Erythroblast (primary cell): Measurements from ENCODE around the gene GIPC3.
"Not testable (repeated sequence)": the region's sequence is repeated elsewhere in the genome, so short reads cannot be mapped to it uniquely, and the experiment has no call there.

Experiments used
- DNase-seq, 2 experiments: peaks; one replicate each; lab custom pipeline; 2025; lab: John Stamatoyannopoulos, UW
- GATA1 ChIP-seq: IDR thresholded peaks from 2 replicates; pipeline ENCODE4 v1.6.1; 2011; ENCODE audit warnings: low read depth, mild to moderate bottlenecking, control low read depth, low read length, moderate library complexity
- POLR2A ChIP-seq: IDR thresholded peaks from 2 replicates; pipeline ENCODE4 v1.6.1; 2011; ENCODE audit warnings: mild to moderate bottlenecking, low read length

GIPC3 gene

DNA sequence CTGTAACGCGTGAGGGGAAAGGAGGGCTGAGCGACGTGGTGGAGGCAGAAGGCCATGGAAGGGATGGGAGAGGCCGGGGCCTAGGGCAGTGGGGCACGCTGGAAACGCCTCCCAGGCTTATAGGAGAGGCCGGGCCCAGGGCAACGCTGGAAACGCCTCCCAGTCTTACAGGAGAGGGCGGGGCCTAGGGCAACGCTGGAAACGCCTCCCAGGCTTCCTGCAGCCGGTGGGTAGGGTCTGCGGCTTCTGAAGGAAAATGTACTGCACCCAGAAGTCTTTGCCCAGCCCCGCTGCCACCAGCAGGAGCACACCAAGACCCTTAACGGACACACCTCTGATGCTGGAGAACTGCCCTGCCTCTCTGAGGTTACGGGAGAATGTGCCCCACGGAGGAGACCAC, 32.2 kb downstream of the GIPC3 start:
- DNase-seq: peak in 1 of 2 experiments; percentile 26

DNA sequence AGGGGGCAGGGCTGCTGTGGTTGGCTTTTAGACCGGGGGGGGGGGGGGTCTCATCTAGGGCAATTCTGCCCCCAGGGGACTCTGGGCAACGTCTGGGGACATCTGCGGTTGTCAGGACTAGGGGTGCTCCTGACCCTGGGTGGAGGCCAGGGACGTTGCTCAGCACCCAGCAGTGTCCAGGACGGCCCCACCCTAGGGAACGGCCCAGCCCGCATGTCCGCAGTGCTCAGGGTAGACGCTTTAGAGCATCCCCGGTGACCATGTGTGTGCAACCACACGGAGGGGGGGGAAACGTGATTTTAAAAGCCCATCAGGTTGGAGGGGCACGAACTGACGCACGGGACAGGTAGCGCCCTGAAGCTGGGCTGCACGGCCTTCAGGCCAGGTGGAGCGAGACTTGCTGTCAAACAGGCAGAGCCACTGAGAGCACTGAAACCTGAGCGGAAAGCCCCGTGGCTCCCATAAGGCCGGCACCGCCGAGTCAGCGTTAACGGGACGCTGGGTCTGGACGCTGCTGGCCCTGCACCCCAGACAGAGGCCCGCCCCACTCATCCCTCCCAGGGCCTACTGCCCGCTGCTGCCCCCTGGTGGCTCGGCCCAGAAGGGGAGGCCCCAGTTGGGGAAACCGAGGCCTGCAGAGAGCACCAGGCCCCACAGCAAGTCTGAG, 33.0 kb downstream of the GIPC3 start:
- DNase-seq: peak; percentile 46 to 70
- no peak for TF ChIP-seq GATA1
- no peak for TF ChIP-seq POLR2A

More for the DNA sequence above, 32.2 kb downstream of the GIPC3 start:
- no peak for TF ChIP-seq POLR2A
- TF ChIP-seq GATA1: no peak

DNA sequence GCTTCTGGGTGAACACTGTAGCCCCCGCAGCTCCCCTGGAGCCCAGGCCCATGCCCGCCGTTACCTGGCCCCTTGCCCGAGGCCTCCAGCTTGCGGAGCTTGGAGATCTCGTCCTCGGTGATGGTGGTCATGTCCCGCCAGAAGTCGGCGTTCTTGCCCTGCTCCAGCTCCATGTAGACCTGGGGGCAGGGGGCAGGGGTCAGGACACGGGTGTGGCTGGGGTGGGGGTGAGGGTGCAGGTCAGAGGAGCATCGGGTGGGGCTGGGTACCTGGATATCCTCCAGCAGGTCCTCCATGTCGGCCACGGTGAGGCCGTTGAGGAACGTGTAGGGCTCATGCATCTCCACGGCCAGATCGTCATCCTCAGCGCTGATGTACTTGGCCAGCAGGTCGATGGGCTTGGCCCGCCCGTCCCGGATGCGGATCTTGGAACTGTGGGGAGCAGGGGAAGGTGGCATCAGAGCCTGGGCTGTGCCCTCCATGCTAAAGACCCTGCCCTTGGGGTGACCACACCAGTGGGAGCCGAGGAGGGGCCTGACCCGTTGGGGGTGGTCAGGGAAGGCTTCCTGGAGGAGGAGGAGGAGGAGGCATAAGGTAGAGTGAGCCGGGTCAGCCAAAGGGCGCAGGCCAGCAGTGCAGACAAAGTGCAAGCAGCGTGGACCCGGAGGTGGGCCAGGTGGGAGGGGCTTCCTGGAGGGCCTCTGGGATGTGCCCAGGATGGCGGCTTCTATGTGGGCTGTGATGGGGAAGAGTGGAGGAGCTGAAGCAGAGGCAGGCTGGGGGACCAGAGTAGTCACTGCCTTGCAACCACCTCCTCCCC, 33.7 kb downstream of the GIPC3 start:
- DNase-seq: no peak
- TF ChIP-seq GATA1: no peak
- TF ChIP-seq POLR2A: no peak

DNA sequence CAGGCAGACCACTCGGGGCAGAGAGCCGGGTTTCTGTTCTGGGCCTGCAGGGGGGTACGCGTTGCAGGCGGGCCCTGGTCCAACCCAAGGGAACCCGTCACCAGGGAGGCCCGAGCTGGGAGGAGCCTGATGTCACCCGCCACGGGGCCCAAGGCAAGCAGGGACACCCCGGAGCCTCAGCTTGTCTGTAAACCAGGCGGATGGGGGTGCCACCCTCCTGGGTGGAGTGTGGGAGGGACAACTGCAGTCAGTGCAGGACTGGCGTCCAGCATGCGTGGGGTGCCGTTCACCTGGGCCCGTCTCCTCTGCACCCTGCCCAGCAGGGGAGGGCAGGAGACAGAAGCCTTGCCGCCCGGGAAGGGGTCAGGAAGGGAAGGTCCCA, 34.3 kb downstream of the GIPC3 start:
- no peak for TF ChIP-seq POLR2A
- TF ChIP-seq GATA1: no peak
- DNase-seq: no peak

DNA sequence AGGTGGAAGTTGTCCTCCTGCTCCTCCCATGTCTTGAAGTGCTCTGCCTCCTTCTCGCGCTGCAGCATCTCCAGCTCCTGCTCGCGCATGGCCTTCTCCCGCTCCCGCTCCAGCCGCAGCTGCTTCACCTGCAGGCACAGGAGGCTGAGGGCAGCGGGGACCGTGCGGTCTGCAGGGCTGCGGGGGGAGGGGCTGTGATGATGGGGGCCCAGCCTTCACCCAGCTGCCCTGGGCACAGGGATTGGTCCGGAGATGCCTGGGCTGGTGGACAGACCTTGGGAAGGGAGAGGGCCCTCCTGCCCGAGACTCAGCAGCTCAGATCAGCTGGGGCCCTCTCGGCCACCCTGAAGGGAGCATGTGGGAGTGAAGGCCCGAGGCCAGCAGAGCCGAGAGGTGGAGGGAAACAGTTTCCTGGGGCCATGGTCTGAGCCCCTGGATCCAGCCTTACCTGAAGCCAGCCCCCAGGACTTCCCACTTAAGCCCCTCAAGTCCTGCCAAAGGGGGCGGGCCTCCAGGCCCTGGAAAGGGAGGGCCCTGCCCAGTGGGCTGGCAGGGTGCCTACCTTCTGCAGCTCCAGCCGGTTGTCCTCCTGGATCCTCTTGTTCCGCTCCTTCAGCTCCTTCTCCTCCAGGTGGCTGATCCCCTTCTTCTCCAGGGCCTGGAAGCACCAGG, 35.0 kb downstream of the GIPC3 start:
- DNase-seq: no peak

DNA sequence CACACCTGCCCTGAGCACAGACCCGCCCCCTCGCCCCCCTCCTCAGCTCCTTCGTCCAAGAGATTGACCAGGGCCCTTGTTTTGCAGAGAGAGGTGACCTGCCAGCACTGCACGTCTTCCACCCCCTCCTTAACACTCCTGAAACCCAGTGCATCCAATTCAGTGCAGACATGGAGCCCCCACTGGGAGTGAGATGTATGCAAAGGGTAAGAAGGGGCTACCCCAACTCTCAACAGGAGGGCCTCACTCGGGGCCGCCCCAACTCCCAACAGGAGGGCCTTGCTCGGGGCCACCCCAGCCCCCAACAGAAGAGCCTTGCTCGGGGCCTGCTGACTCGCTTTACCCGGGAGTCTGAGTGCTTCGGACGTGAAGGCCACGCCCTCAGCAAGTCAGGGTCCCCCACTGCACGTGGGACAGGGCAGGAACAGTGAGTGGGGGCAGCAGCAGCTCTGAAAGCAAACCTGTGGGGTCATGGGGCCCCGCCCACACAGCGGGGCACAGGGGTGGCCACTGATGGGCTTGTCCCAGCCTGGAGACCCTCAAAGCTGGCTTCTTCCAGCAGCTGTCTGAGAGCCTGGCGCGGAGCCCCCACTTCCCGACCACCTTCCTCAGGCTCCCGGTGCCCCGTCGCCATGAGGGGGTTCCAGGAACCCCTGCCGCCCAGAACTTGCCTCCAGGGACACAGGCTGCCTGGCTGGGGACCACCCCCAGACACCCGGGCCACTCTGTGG, 35.7 kb downstream of the GIPC3 start:
- TF ChIP-seq POLR2A (no peak), GATA1 (no peak)
- no peak for DNase-seq

More for the DNA sequence above, 35.0 kb downstream of the GIPC3 start:
- TF ChIP-seq GATA1 (no peak), POLR2A (no peak)

DNA sequence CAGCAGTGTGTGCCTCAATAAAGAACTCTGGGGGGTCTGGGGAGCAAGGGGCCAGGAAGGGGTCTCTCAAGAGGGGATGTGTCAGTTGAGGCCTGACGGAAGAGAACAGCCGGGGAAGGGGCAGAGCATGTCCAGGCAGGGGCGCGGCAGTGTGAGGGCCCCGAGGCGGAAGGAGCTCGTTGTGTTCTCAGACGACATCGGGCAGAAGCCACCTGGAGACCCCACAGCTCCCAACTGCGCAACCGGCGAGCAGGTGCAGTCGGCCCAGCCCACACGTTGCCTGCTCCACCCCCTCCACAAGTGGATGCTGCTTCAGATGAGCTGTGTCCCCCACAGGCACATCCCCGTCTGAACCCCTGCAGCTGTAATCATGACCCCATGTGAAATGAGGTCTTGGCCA, 36.4 kb downstream of the GIPC3 start:
- DNase-seq: no peak
- TF ChIP-seq GATA1 (no peak), POLR2A (no peak)

DNA sequence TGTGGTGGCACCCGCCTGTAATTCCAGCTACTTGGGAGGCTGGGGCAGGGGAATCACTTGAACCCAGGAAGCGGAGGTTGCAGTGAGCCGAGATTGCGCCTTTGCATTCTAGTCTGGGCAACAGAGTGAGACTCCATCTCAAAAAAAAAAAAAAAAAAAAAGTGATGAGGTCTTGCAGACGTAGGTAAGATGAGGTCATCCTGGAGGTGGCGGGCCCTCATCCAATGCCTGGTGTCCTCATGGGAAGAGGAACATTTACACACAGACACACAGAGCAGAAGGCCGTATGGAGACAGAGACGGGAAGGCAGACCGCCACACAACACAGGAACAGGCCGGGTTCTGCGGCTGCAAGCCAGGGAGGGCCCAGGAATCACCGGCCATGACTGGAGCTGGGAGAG, 36.9 kb downstream of the GIPC3 start:
- TF ChIP-seq GATA1: no peak
- no peak for TF ChIP-seq POLR2A
- no peak for DNase-seq

DNA sequence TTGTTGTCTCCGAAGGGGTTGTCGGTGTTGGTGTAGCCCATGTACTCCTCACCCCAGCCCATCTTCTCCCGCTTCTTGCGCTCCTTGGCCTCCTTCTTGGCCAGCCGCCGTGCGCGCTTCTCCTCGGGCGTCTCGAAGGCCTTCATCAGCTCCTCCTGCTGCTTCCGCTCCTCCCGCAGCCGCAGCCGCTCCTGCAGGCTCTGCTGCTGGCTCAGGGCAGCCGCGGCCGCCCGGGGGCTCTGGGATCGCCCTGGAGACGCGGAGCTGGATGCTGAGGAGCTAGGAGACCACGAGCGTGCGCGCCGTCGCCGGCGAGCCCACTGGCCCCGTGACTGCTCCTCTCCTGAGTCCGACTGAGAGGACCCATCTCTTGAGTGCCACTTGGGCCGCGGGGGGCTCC, 38.4 kb downstream of the GIPC3 start:
- TF ChIP-seq GATA1 (no peak), POLR2A (no peak)
- no peak for DNase-seq

DNA sequence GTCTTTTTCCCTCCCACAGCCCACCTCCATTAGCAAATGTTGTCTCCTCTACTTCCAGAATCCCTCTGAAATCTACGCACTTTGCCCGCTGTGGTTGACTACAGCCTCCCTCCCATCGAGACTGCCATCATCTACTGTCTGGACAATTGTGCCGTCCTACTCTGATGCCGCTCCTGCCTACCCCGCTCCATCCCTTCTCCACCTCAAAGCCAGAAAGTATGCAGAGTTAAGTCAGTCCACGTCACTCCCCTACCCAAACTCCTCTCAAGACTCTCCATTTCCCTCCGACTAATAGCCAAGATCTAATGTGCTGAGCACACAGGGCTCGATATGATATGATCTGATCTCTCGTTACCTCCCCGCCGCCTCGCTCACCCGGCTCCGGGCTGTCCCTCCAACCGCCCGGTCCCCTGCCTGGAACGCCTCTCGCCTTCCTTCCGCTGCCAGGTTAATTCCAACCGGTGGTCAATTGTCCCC, 40.8 kb downstream of the GIPC3 start:
- TF ChIP-seq GATA1 (no peak), POLR2A (no peak)
- peak; percentile 75 to 77 for DNase-seq

DNA sequence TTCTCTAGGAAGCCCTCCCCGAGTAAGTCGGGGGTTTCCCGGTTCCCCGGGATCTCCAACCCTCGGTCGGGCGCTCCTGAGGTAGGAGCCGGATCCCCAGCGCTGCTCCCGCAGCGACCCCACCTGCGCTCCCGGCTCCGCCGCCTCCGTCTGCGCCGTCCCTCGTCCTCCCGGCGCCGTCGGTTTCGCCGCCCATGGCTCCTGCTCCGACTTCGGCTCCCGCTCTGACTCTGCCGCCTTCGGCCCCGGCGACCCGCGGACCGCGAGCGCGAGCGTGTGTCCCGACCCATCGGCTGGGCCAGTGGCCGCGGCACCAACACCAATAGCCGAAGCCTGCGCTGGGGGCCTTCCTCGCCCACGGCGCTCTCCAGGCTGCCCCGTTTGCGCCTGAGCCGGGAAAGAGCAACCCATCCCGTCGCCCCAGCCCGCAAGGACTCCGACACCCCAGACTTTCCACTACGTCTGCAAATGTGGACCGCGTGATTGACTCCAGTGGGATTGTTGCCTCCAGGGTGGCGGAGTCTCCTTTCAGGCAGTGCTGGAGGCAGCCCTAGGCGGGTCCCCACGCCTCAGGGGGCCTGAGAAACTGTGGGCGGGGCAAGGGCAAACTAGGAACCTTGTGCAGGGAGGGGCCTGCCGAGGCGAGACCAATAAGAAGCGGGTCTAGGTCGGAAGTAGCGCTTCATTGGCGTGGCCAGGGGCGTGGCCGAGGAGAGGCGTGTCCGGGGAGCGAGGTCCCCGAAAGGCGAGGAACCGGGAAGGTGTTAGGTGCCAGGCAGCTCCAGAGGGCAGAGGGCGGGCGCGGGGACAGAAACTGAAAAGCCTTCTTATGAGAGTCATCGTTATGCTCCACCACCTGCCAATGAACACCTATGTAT, 41.4 kb downstream of the GIPC3 start, which contains the start of gene CACTIN:
CACTIN (minus strand) TSS at position 318 of the 878 bp plus-strand sequence; CDS start at position 290, 28 bp downstream.
- DNase-seq: peak; percentile 99
- peak; percentile 83 for TF ChIP-seq POLR2A
- no peak for TF ChIP-seq GATA1

DNA sequence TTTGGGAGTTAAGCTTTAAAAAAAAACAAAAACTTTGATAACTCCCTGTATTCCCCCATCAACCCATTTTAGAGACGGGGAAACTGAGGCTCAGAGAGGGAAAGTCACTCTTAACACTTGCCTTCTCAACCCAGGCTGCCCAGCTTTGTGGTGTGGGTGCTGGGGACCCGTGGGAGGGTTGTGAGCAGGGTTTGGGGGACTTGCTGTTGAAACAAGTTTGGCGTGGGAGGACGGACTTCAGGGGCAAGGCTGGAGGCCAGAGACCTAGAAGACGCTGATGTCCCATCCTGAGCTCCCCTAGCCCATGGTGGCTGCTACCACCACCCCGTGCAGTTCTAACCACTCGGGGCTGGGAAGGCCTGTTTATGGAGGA, 42.1 kb downstream of the GIPC3 start:
- TF ChIP-seq POLR2A (no peak), GATA1 (no peak)
- no peak for DNase-seq

DNA sequence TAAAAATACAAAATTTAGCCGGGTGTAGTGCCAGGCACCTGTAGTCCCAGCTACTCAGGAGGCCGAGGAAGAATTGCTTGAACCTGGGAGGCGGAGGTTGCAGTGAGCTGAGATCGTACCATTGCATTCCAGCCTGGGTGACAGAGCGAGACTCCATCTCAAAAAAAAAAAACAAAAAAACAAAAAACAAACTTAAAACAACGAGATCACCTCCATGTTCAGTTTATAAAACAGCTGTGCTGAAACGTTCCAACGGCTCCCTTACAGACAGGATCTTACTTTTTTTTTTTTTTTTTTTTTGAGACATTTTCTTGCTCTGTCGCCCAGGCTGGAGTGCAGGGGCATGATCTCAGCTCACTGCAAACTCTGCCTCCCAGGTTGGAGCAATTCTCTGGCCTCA, 43.5 kb downstream of the GIPC3 start:
- not testable (repeated sequence) for DNase-seq
